ENCODE data around the gene C6orf58. TPM values are rescaled to one million over a fixed set of nuclear protein-coding genes. Genes with fewer than 3 reads are reported as not detected.
A peak's percentile ranks its signal among the peaks of the same experiment; 100 is the strongest.

The C6orf58 gene
- polyA plus RNA-seq, 1 donor from 2014 or later, result 0.97 TPM

GRCh38 chr6:127547904-127548649 lies 28.9 kb upstream of the C6orf58 start:
- no peaks in the 10 kb centered on the region for H3K79me2 ChIP-seq (replicated peaks; ENCODE audit: insufficient read depth, low read length)
- no peak overlapping the region for H3K4me3 ChIP-seq (ENCODE audit: low read length)
- no peaks in the 10 kb centered on the region for H3K27me3 ChIP-seq (ENCODE audit: insufficient read depth, low read depth, low read length)
- no peaks in the 10 kb centered on the region for H3K9me2 ChIP-seq (ENCODE audit: insufficient read depth, low read length)
- no peaks in the 10 kb centered on the region for H3K9me3 ChIP-seq (ENCODE audit: low read length)
- H3F3A ChIP-seq (ENCODE audit: insufficient read depth, low read length, poor library complexity, severe bottlenecking), result no peaks in the 10 kb centered on the region
- no peak overlapping the region for H3K4me2 ChIP-seq (ENCODE audit: low read length)
- H3K9ac ChIP-seq (ENCODE audit: low read length), result no peak overlapping the region
- H3K27ac ChIP-seq (ENCODE audit: low read length), result no peak overlapping the region
- H3K36me3 ChIP-seq (ENCODE audit: insufficient read depth, low read length), result no peaks in the 10 kb centered on the region
- no peak overlapping the region for H2AFZ ChIP-seq (ENCODE audit: low read depth, low read length)
- no peaks in the 10 kb centered on the region for H4K20me1 ChIP-seq (ENCODE audit: insufficient read depth)
- TF ChIP-seq, protein P1, sequence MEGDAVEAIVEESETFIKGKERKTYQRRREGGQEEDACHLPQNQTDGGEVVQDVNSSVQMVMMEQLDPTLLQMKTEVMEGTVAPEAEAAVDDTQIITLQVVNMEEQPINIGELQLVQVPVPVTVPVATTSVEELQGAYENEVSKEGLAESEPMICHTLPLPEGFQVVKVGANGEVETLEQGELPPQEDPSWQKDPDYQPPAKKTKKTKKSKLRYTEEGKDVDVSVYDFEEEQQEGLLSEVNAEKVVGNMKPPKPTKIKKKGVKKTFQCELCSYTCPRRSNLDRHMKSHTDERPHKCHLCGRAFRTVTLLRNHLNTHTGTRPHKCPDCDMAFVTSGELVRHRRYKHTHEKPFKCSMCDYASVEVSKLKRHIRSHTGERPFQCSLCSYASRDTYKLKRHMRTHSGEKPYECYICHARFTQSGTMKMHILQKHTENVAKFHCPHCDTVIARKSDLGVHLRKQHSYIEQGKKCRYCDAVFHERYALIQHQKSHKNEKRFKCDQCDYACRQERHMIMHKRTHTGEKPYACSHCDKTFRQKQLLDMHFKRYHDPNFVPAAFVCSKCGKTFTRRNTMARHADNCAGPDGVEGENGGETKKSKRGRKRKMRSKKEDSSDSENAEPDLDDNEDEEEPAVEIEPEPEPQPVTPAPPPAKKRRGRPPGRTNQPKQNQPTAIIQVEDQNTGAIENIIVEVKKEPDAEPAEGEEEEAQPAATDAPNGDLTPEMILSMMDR (IDR thresholded peaks at IDR 0.05; ENCODE audit: poor library complexity, severe bottlenecking), result peak; percentile 48
- peak; percentile 46 for TF ChIP-seq RAD21 (conservative IDR thresholded peaks at IDR 0.05)
- no peak for TF ChIP-seq MXI1 (conservative IDR thresholded peaks at IDR 0.05; ENCODE audit: poor library complexity, severe bottlenecking)
- TF ChIP-seq SMC3 (conservative IDR thresholded peaks at IDR 0.05; ENCODE audit: poor library complexity), result peak; percentile 38
- TF ChIP-seq EP300 (conservative IDR thresholded peaks at IDR 0.05; ENCODE audit: poor library complexity, severe bottlenecking), result no peak
- TF ChIP-seq, protein P2, sequence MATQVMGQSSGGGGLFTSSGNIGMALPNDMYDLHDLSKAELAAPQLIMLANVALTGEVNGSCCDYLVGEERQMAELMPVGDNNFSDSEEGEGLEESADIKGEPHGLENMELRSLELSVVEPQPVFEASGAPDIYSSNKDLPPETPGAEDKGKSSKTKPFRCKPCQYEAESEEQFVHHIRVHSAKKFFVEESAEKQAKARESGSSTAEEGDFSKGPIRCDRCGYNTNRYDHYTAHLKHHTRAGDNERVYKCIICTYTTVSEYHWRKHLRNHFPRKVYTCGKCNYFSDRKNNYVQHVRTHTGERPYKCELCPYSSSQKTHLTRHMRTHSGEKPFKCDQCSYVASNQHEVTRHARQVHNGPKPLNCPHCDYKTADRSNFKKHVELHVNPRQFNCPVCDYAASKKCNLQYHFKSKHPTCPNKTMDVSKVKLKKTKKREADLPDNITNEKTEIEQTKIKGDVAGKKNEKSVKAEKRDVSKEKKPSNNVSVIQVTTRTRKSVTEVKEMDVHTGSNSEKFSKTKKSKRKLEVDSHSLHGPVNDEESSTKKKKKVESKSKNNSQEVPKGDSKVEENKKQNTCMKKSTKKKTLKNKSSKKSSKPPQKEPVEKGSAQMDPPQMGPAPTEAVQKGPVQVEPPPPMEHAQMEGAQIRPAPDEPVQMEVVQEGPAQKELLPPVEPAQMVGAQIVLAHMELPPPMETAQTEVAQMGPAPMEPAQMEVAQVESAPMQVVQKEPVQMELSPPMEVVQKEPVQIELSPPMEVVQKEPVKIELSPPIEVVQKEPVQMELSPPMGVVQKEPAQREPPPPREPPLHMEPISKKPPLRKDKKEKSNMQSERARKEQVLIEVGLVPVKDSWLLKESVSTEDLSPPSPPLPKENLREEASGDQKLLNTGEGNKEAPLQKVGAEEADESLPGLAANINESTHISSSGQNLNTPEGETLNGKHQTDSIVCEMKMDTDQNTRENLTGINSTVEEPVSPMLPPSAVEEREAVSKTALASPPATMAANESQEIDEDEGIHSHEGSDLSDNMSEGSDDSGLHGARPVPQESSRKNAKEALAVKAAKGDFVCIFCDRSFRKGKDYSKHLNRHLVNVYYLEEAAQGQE (IDR thresholded peaks at IDR 0.05; ENCODE audit: borderline replicate concordance), result no peak
- TF ChIP-seq TAF1 (IDR thresholded peaks at IDR 0.05; ENCODE audit: low read depth), result no peak

- no peaks in the 10 kb centered on the region for H3K79me2 ChIP-seq (replicated peaks; ENCODE audit: insufficient read depth, low read length)
- TF ChIP-seq MXI1 (conservative IDR thresholded peaks at IDR 0.05; ENCODE audit: poor library complexity, severe bottlenecking) (no peak), EZH2 (IDR thresholded peaks at IDR 0.05; ENCODE audit: borderline replicate concordance, insufficient read depth, low read length, poor library complexity, severe bottlenecking) (no peak), TAF1 (IDR thresholded peaks at IDR 0.05; ENCODE audit: low read depth) (no peak), POLR2AphosphoS5 (IDR thresholded peaks at IDR 0.05) (no peak), SMC3 (conservative IDR thresholded peaks at IDR 0.05; ENCODE audit: poor library complexity) (no peak), EP300 (conservative IDR thresholded peaks at IDR 0.05; ENCODE audit: poor library complexity, severe bottlenecking) (no peak), RAD21 (conservative IDR thresholded peaks at IDR 0.05) (no peak)
- TF ChIP-seq, protein P1 (IDR thresholded peaks at IDR 0.05; ENCODE audit: poor library complexity, severe bottlenecking), result no peak
- TF ChIP-seq, protein P2 (IDR thresholded peaks at IDR 0.05; ENCODE audit: borderline replicate concordance), result no peak
- no peak overlapping the region for H2AFZ ChIP-seq (ENCODE audit: low read depth, low read length)
- no peak overlapping the region for H3K4me2 ChIP-seq (ENCODE audit: low read length)
- no peaks in the 10 kb centered on the region for H3K27me3 ChIP-seq (ENCODE audit: insufficient read depth, low read depth, low read length)
- H4K20me1 ChIP-seq (ENCODE audit: insufficient read depth), result no peaks in the 10 kb centered on the region
- no peak overlapping the region for H3K9ac ChIP-seq (ENCODE audit: low read length)
- no peaks in the 10 kb centered on the region for H3K9me2 ChIP-seq (ENCODE audit: insufficient read depth, low read length)
- no peaks in the 10 kb centered on the region for H3F3A ChIP-seq (ENCODE audit: insufficient read depth, low read length, poor library complexity, severe bottlenecking)
- no peaks in the 10 kb centered on the region for H3K9me3 ChIP-seq (ENCODE audit: low read length)
- no peak overlapping the region for H3K27ac ChIP-seq (ENCODE audit: low read length)
- H3K4me3 ChIP-seq (ENCODE audit: low read length), result no peak overlapping the region
- H3K36me3 ChIP-seq (ENCODE audit: insufficient read depth, low read length), result no peaks in the 10 kb centered on the region
Observed at GRCh38 chr6:127550403-127550802, 26.6 kb upstream of the C6orf58 start.
